Measurements from ENCODE around the gene IGFBP4. TPM values are rescaled to one million over a fixed set of nuclear protein-coding genes. Genes with fewer than 3 reads are reported as not detected.

The IGFBP4 gene
- total and polyA plus RNA-seq, 2 of the 13 experiments (the other 11 are each of a cell fraction or from before 2014, with no cell fraction given) = 4.1 to 49.0 TPM

DNA sequence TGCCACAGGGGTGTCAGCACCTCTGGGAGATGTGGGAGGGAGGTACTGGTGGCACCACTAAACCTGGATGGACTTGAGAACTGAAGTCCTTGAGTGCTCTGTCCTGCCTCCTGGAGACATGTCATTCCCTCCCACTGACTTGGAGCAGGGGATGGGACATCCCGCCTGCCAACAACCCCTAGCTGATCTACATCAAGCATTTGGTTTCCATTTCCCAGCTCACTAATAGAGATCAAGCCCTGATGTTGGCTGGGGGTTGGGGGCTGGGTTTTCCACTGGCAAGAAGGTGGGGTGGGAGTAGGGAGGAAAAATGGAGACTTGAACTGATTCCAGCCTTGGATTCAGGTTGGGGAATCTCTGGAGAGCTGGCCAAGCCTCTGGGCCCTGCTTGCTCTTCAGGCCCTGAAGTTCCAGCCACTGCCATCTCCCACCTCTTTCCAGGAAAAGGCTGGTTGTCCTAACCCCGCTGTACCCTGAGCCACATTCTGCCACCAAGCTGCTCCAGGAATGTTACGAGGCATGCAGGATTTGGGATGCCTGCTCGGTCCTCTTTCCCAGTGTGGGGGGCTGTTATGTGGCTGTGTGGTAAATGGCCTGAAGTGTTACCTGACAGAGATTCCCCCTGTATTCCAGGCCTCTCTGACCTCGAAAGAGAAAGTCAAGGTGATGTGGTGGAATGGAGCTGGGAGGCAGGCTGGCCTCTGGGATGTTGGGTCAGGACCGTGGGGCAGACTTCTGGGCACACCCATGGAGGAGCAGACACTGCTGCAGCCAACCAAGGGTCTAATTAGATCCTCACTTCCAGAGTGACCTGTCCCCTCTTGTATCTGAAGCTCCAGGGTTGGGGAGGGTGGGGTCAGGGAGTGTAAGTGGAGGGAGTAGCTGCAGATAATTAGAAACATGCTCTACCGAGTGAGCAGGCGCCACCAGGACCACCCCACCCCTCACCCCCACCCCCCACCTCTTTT, 16.7 kb downstream of the IGFBP4 start (continued):
- no peak for TF ChIP-seq SRSF4 (IDR thresholded peaks at IDR 0.05; ENCODE audit: low read depth, low read length, poor library complexity, severe bottlenecking)

DNA sequence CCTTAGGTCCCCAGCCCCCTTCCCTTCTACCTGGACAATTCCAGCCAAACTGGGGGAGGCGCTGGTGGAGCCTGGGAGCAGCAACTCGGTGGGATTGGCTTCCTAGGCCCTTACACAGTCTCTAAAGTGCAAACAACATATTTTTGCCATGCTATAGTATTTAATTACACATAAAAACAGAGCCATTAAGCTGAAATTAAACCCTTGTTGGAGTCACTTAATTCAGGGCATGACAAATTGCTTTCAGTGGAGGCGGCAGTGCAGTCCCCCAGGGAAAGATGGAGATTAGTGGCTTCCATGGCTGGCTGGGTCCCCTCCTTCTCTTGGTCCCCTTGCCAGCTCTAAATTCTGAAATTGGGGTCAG, 17.3 kb downstream of the IGFBP4 start:
- no peaks in the 10 kb centered on the region for H3K79me2 ChIP-seq (ENCODE audit: insufficient read depth, low read length)
- WGBS (ENCODE audit: low lambda C conversion rate) = 54% methylated on average over 3 of the region's 3 CpGs
- no peaks in the 10 kb centered on the region for H4K20me1 ChIP-seq (ENCODE audit: insufficient read depth, low read length)
- ATAC-seq (no peak), DNase-seq (ENCODE audit: low spot score) (no peak), FAIRE-seq (no peak)
- H3K9ac ChIP-seq (ENCODE audit: insufficient read depth, low read depth, low read length) = no peak overlapping the region
- no peak overlapping the region for H3K4me3 ChIP-seq (replicated peaks in 1 of 3; ENCODE audit: insufficient read depth in 1 of 3, low read depth in 2 of 3, low read length in 3 of 3)
- no peak overlapping the region for H2AFZ ChIP-seq (ENCODE audit: low read length)
- peaks cover 52% of the 10 kb centered on the region for H3K4me1 ChIP-seq (ENCODE audit: insufficient read depth, low read length)
- no peak overlapping the region for H3K27ac ChIP-seq (ENCODE audit: extremely low read length, insufficient read depth, low read length)
- CTCF ChIA-PET (ENCODE audit: low intra/inter-chr PET ratio, low total read pairs) = no interaction called here
- no TSS peak for BruUV-seq (replicated peaks)
- intact Hi-C loops (cut with micrococcal nuclease; ENCODE audit: unreplicated experiment) = no loop called here
- in situ Hi-C loops (cut with HindIII; ENCODE audit: extremely low pct_ligation_motif_present, low pct_unique_long_range_greater_than_20kb) = no loop called here
- H3K36me3 ChIP-seq (replicated peaks in 1 of 2; ENCODE audit: control insufficient read depth in 1 of 2, insufficient read depth in 2 of 2, low read length in 2 of 2) = peaks cover 0 to 4% of the 10 kb centered on the region in 2 experiments; a peak in 2 of 5 replicates
- peaks cover 3 to 13% of the 10 kb centered on the region in 2 experiments for H3K27me3 ChIP-seq (ENCODE audit: control insufficient read depth in 1 of 2, insufficient read depth in 2 of 2, low read length in 2 of 2)
- POLR2A ChIA-PET = interaction anchor here (0.9 to 1.3 kb wide), 2 partner anchors 12 to 100 kb away, joined by 3 read pairs; no protein-coding TSS in a partner anchor
- H3K4me2 ChIP-seq (ENCODE audit: low read depth, low read length) = no peak overlapping the region
- no peaks in the 10 kb centered on the region for H3K9me3 ChIP-seq (ENCODE audit: low read length)
- no peak for TF ChIP-seq SIX1 (CRISPR knock-in tag; IDR thresholded peaks at IDR 0.05; ENCODE audit: borderline replicate concordance)
- TF ChIP-seq ZBTB21 (CRISPR knock-in tag; IDR thresholded peaks at IDR 0.05) = no peak
- TF ChIP-seq HNF4G (IDR thresholded peaks at IDR 0.05; ENCODE audit: borderline replicate concordance, low read depth, low read length) = no peak
- no peak for TF ChIP-seq HNF4G (CRISPR knock-in tag; IDR thresholded peaks at IDR 0.05; ENCODE audit: borderline replicate concordance, low read depth)
- TF ChIP-seq, protein P1, sequence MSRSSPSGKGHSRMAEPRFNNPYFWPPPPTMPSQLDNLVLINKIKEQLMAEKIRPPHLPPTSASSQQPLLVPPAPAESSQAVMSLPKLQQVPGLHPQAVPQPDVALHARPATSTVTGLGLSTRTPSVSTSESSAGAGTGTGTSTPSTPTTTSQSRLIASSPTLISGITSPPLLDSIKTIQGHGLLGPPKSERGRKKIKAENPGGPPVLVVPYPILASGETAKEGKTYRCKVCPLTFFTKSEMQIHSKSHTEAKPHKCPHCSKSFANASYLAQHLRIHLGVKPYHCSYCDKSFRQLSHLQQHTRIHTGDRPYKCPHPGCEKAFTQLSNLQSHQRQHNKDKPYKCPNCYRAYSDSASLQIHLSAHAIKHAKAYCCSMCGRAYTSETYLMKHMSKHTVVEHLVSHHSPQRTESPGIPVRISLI (CRISPR knock-in tag; IDR thresholded peaks at IDR 0.05; ENCODE audit: borderline replicate concordance) = no peak
- no peak for TF ChIP-seq CEBPB (IDR thresholded peaks at IDR 0.05; ENCODE audit: borderline replicate concordance, low read depth, low read length)
- no peak for TF ChIP-seq ZNF446 (CRISPR knock-in tag; IDR thresholded peaks at IDR 0.05)
- TF ChIP-seq ZNF333 (CRISPR knock-in tag; IDR thresholded peaks at IDR 0.05; ENCODE audit: borderline replicate concordance) = no peak
- no peak for TF ChIP-seq RELA (CRISPR knock-in tag; IDR thresholded peaks at IDR 0.05)
- TF ChIP-seq HMG20A (CRISPR knock-in tag; IDR thresholded peaks at IDR 0.05; ENCODE audit: borderline replicate concordance) = no peak
- no peak for TF ChIP-seq SMAD9 (CRISPR knock-in tag; IDR thresholded peaks at IDR 0.05)
- TF ChIP-seq, protein P2, sequence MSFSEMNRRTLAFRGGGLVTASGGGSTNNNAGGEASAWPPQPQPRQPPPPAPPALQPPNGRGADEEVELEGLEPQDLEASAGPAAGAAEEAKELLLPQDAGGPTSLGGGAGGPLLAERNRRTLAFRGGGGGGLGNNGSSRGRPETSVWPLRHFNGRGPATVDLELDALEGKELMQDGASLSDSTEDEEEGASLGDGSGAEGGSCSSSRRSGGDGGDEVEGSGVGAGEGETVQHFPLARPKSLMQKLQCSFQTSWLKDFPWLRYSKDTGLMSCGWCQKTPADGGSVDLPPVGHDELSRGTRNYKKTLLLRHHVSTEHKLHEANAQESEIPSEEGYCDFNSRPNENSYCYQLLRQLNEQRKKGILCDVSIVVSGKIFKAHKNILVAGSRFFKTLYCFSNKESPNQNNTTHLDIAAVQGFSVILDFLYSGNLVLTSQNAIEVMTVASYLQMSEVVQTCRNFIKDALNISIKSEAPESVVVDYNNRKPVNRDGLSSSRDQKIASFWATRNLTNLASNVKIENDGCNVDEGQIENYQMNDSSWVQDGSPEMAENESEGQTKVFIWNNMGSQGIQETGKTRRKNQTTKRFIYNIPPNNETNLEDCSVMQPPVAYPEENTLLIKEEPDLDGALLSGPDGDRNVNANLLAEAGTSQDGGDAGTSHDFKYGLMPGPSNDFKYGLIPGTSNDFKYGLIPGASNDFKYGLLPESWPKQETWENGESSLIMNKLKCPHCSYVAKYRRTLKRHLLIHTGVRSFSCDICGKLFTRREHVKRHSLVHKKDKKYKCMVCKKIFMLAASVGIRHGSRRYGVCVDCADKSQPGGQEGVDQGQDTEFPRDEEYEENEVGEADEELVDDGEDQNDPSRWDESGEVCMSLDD (CRISPR knock-in tag; IDR thresholded peaks at IDR 0.05; ENCODE audit: borderline replicate concordance) = no peak
- no peak for TF ChIP-seq ZNF256 (CRISPR knock-in tag; conservative IDR thresholded peaks at IDR 0.05)
- TF ChIP-seq ZNF496 (CRISPR knock-in tag; IDR thresholded peaks at IDR 0.05; ENCODE audit: insufficient replicate concordance) = no peak
- TF ChIP-seq SP1 (IDR thresholded peaks at IDR 0.05) = no peak
- no peak for TF ChIP-seq SP1 (CRISPR knock-in tag; IDR thresholded peaks at IDR 0.05)
- no peak for TF ChIP-seq ZNF431 (CRISPR knock-in tag; IDR thresholded peaks at IDR 0.05; ENCODE audit: borderline replicate concordance, low read depth)

All from HepG2 (cell line).